NCI-H1105 treated with DMSO at 0.1 percent for 48 hours (cell line): Measurements from ENCODE around the gene MYRFL.

Experiments used
- DNase-seq: peaks from one replicate; lab custom pipeline; 2025; lab: John Stamatoyannopoulos, UW

Gene MYRFL

GRCh38 chr12:69898236-69898635, 73.2 kb downstream of the MYRFL start:
- no peak for DNase-seq

GRCh38 chr12:69900720-69901131, 75.7 kb downstream of the MYRFL start:
- DNase-seq: peak; percentile 88

DNA sequence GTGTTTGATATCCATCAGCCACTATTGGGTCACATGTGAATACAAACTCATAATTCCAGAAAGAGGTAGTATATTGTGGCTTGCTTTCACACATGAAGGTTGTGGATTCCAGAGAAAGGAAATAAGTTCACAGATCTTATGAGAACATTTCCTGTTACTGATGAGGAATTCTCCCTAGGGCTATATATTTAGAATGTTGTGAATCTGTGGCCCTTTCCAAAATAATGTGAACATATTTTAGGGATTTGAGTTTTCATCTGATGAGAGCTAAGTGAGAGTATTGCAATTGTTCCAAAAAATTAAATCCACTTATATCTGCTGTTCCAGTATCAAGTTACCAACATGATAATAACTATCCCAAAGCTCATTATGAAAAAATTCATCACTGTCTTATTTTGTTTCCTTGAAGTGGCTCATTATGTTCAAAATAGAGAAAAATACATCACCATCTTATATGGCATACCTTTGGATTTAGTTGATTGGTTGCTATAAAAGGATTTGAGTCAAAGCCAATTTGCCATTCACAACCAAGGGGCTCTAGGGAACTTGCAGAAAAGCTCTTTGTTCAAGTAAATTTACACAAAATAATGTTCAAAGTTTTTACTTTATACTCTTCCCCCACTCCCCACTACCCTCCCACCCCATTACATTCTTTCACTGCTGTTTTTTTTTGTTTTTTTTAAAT, 76.3 kb downstream of the MYRFL start:
- peak; percentile 38 for DNase-seq

GRCh38 chr12:69903548-69903947, 78.5 kb downstream of the MYRFL start:
- no peak for DNase-seq

- no peak for DNase-seq
Observed at GRCh38 chr12:69904777-69905176, 79.8 kb downstream of the MYRFL start.

DNA sequence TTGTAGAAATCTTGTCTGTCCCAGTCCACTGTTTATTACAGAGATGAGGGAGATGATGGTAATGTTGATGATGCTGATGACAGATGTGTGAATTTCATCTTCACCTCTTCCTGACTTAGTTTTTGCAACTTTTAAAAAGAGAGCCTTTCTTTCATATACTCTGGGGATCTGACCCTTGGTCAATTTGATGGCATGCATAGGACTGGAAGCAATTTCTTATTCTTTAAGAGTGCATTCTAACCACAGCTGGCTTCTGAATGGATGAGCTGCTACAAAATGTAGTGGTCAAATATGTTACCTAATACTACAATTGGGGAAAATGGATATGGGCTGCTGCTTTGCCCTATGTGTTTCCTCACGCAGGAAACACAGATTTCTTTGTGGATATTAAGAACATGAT, 80.8 kb downstream of the MYRFL start:
- no peak for DNase-seq

DNA sequence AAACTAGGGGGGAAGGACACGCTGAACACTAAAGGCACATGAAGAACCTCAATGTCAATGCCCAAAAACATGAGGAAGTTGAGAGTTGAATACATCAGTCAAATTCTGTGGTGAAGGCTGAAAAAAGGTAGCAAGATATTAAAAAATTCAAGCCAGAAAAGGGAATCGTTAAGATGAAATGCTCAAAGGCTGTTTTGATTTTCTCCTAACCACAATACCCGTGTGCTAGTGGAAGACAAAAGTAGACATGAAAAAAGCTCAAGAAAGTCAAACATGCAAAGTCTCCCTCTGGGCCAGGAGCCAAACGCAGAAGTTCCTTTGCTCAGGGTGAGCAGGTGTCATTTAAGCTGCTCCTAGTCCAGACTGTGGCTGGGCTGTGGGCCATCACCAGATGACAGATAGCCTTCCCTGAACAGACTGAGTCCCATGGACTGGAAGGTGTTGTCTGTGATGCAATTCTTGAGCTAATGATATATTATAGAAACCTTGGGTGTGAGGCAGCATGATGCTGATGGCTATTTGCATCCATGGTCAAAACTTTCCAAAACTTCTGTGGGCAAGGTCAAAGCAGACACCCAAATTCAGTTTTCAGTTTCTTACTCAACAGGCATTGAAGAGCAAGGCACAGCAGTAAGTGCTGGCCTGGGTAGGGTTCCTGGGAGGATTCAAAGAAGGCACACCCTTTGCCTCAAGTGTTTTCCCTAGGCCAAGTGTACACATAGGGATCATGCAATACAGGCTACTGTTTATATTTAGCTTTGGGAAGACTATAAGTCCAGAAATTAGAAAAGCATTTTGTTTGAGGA, 81.6 kb downstream of the MYRFL start:
- no peak for DNase-seq

- DNase-seq: no peak
Observed at GRCh38 chr12:69908203-69908602, 83.2 kb downstream of the MYRFL start.

DNA sequence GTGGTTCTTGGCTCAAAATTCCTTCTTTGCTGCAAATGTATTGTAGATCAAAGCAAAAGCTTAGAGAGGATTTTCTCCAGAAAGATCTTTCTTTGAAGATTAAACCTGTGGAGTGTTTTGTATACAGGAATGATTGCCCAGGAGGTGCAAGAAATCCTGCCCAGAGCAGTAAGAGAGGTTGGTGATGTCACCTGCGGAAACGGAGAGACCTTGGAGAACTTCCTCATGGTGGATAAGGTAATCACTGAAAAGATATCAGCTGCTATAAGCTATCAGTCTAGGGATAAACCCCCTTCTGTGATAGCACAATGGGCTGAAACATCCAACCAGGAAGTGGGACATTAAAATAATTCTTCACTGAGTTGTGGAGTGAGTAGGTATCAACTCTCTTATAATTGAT, 85.7 kb downstream of the MYRFL start:
- no peak for DNase-seq

- no peak for DNase-seq
Observed at GRCh38 chr12:69913526-69913925, 88.5 kb downstream of the MYRFL start.

- no peak for DNase-seq
Observed at GRCh38 chr12:69915964-69916363, 90.9 kb downstream of the MYRFL start.

DNA sequence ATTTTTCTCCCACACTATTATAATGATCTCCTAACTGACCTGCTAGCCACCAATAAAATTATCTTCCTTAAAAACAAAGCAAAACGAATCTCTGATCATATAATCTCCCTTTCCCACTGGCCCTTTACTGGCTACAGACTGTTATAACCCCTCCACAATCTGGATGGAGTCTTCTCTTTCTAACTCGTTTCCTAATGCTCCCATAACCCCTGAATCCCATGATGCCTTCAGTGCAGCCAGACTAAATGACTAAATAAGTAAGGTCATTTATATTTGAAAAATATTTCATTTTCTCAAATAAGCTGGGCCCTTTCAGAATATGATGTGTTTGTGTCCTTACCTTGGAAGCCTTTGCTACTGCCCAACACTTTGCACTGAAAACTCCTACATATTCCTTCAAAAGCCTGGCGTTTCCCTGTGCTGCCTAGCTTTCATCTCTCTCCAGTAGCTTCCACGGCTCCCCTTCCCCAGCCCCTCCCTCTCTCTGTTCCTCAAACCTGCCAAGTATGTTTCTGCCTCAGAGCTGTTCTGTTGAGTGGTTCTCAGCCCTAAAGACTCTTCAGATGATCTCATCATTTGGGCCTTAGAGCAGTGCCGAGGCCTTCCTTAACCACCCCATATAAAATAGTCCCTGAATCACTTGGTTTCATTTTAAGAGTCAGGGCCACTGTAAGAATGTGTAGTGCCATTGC, 91.7 kb downstream of the MYRFL start:
- DNase-seq: no peak

- DNase-seq: no peak
Observed at GRCh38 chr12:69918287-69918686, 93.3 kb downstream of the MYRFL start.

DNA sequence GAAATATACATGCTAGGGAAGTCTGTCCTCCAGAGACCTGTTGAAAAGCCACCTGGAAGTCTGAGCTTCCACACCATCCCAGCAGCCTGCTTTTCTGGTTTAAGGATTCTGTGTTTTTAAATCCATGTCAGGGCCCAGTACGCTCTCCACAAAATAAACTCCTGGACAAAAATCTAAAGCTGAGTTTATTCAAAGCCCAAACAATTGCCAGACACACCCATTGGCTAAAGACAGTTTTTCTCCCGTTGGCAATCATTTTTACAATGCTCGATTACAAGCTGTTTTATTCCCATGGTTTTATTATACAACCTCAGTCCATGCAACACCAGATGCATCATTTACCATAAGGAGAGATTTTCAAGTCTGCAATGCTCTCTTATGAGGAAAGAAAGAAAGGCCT, 94.5 kb downstream of the MYRFL start:
- DNase-seq: no peak

- DNase-seq: no peak
Observed at GRCh38 chr12:69921831-69922230, 96.8 kb downstream of the MYRFL start.

- no peak for DNase-seq
Observed at GRCh38 chr12:69922999-69923398, 98.0 kb downstream of the MYRFL start.

GRCh38 chr12:69925291-69925690, 100.3 kb downstream of the MYRFL start:
- no peak for DNase-seq

DNA sequence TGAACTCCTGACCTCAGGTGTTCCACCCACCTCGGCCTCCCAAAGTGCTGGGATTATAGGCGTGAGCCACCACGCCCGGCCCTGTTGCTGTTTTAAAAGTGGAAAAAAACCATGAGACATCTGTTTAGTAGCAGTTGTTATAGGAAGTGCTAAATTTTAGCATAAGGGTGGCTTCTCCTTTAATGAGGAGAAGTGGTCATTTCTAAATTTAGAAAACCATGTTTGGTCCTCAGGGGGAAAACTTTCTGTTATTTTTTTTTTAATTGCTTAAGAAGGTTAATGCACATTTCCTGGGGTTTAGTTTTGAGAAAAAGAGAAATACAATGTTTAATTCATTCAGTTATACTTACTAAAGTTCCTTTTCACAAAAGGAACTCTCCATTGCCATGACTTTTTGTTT, 102.1 kb downstream of the MYRFL start:
- no peak for DNase-seq

DNA sequence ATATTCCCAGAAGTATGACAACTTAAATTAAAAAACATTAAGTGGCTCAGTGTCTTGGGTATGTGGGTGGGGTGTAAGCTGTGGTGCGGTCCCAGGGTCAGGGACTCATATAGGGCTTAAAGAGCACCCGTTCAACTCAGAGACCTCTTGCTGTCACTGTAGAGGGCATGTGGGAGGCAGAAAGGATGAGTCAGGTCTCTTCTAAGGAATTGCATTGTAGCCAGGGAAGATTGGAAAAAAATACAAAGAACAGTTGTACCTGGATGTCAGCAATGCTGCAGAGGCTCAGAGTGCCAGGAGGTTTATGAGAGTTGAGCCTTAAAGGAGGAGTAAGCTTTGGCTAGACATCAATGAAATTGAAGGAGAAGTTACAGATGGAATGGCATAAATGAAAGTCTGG, 104.1 kb downstream of the MYRFL start:
- no peak for DNase-seq

DNA sequence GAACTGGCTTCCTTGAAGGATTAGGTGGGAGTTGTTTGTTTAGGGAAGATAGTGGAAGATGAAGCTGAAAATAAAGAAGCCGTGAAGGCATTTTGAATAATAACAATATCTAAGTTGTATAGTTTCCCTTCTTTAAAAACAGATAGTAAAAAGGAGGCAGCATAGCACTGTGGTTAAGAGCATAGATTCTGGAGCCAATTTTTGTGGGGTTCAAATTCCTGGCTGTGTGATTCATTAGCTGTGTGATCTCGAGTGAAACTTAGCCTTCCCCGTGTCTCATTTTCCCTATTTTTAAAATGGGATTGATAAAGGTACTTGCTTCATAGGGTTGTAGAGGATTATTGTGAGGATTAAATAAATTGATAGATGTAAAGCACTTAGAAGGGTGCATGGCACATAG, 104.5 kb downstream of the MYRFL start:
- DNase-seq: no peak

GRCh38 chr12:69931569-69931968, 106.5 kb downstream of the MYRFL start:
- no peak for DNase-seq

GRCh38 chr12:69932154-69932553, 107.1 kb downstream of the MYRFL start:
- DNase-seq: no peak
